ENCODE data around the gene USP32.
"Not testable (repeated sequence)": the region's sequence is repeated elsewhere in the genome, so short reads cannot be mapped to it uniquely, and the experiment has no call there.

Gene USP32

GRCh38 chr17:60327134-60327900, 64.6 kb downstream of the USP32 start:
- DNase-seq = no peak

DNA sequence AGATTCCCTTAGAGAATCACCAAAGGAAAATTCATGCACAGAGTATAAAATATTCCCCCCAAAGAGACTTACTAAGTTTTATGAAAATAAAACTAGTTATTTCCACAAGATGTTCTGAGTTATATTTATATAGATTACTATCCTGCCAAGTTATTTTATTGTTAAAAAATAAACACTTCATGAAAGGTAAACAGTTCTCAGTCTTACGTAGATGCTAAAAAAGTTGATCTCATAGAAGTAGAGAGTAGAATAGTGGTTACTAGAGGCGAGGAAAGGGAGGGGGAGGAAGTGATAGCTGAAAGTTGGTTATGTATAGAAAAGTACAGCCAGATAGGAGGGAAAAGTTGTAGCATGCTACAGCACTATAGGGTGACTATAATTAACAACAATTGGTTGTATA, 65.2 kb downstream of the USP32 start:
- no peak for DNase-seq

DNA sequence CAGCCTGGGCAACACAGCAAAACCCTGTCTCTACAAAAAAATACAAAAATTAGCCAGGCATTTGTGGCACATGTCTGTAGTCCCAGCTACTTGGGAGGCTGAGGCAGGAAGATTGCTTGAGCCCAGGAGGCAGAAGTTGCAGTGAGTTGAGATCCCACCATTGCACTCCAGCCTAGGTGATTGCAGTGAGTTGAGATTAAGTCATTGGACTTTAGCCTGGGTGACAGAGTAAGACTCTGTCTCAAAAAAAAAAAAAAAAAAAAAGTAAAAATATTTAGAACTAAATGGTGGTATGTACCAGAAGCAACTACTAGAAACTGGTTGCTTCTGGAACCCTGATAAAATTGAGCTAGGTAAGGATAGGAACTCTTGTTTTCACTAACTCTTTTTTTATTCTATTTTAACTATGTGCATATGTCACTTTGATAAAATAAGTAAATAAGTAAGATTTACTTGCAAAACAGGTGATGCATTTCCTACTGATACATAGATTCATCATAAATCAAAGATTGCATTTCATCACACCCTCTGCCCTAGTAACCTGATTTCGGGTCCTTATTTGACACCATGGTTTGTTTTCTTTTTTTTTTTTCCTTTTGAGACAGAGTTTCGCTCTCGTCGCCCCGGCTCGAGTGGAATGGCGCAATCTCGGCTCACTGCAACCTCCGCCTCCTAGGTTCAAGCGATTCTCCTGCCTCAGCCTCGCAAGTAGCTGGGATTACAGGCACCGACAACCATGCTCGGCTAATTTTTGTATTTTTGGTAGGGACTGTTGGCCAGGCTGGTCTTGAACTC, 66.0 kb downstream of the USP32 start:
- DNase-seq = no peak

DNA sequence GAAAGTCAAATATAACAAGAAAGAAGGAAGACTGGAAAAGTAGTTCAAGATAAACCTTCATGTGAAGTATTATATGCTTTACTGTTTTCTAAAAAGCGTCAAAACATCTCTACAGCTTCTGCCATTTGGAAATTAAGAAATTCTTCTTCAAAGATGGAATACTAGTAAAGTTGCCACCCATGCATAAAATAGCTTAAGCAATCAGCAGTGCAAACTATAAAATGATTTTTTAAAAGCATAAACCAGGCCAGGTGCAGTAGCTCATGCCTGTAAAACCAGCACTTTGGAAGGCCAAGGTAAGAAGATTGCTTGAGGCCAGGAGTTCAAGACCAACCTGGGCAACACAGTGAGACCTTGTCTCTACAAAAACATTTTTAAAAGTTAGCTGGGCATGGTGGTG, 68.2 kb downstream of the USP32 start:
- no peak for DNase-seq

DNA sequence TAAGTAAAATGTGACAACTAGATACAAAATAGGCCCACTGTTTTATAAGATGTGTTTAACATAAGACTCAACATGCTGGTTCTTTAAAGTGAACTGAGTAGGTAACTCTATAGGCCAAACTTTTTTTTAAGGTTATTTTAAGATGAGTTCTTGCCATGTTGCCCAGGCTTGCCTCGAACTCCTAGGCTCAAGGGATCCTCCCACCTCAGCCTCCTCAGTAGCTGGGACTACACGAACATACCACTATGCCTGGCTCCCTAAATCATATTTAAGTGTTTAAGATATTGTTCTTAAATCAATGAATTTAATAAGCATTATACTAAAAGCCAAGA, 69.9 kb downstream of the USP32 start:
- no peak for DNase-seq

DNA sequence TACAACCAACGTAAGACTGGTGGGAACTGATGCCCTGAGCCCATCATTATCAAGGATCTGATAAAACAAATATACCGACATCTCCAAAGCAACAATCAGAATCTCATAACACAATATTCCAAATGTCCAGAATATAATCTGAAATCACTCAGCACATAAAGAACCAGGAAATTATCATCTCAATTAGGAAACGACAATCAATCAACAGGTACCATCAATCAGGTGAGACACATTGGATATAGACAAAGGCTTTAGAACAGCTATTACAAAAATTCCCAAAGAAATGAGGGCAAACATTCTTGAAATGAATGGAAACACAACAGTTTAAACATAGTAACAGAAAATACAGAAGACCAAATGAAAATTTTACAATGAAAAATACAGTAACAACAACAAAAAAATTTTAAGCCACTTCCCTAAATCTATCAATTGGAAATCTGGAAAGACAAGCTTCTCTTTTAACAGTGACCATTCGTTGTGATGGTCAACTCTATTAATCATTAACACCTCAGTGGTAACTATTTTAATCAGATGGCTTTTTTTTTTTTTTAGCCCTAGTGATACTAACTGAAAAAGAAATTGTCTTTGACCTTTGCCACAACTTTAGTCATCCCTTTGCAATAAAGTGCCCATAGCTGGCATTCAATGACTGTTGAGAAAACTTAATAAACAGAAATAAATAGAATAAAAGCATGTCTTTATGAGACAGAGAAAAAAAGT, 70.4 kb downstream of the USP32 start:
- DNase-seq = no peak

- DNase-seq = no peak
Measured at GRCh38 chr17:60318830-60319229, 73.1 kb downstream of the USP32 start.

GRCh38 chr17:60318326-60318725, 73.6 kb downstream of the USP32 start:
- no peak for DNase-seq

DNA sequence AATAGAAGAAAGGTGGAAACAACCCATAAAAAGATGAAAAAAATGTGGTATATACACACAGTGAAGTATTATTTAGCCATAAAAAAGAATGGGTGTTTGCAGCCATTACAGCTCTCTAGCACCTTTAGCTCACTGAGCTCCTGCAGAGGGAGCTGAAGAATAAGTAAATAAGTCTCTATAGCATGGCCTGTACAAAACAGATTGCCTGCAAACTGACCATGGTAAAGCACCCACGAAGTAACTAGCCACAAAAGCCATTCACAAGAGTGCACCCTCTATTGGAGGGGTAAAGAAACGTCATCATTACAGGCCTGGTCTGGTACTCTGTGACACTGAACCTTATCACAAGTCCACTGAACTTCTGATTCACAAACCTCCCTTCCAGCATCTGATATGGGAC, 76.3 kb downstream of the USP32 start:
- no peak for DNase-seq

DNA sequence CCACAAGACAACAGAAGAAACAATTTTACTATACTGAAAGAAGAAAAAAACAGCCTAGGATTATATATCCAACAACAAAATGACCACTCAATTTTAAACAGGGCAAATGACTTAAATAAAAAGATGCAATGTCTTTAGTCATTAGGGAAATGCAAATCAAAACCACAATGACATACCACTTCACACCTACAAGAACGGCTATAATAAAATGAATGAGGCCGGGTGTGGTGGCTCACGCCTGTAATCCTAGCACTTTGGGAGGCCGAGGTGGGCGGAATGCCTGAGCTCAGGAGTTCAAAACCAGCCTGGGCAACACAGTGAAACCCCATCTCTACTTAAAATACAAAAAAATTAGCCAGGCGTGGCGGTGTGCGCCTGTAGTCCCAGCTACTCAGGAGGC, 77.0 kb downstream of the USP32 start:
- not testable (repeated sequence) for DNase-seq

- no peak for DNase-seq
Measured at GRCh38 chr17:60314423-60314822, 77.5 kb downstream of the USP32 start.

DNA sequence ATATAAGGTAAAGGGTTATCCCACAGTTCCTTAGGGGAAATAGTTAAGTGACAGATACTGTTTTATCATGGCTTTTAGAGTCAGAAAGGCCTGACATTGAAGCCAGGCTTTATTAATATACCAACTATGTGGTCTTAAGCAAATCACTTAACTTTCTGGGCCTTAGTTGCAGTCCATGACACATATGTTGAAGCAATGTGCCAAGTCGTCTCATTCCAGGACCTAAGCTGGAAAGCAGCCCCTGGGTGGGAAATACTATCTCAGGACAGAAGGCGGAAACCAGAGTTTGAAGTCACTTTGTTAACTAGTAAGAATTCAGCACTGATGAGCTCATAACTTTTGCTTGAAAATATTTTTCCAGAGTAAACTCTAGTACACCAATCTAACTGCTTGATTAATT, 80.0 kb downstream of the USP32 start:
- DNase-seq = no peak

GRCh38 chr17:60311186-60311585, 80.7 kb downstream of the USP32 start:
- no peak for DNase-seq

GRCh38 chr17:60305141-60305540, 86.8 kb downstream of the USP32 start:
- no peak for DNase-seq

DNA sequence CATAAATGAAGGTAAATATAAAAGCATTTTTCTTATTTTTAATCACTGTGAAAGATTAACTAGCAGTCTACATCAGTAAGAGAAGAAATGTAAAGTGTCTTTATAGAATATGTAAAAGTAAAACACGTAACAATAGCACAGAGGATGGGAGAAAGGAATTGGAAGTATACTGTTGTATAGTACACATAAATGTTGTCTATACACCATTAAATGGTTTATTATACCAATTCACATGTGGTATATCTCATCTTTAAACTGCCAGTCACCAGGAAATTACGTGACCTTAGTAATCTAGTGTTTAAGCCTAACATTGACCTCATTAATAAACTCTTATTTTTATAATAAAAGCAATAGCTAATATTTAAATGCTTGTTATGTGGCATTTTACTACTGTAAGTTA, 87.4 kb downstream of the USP32 start:
- no peak for DNase-seq

DNA sequence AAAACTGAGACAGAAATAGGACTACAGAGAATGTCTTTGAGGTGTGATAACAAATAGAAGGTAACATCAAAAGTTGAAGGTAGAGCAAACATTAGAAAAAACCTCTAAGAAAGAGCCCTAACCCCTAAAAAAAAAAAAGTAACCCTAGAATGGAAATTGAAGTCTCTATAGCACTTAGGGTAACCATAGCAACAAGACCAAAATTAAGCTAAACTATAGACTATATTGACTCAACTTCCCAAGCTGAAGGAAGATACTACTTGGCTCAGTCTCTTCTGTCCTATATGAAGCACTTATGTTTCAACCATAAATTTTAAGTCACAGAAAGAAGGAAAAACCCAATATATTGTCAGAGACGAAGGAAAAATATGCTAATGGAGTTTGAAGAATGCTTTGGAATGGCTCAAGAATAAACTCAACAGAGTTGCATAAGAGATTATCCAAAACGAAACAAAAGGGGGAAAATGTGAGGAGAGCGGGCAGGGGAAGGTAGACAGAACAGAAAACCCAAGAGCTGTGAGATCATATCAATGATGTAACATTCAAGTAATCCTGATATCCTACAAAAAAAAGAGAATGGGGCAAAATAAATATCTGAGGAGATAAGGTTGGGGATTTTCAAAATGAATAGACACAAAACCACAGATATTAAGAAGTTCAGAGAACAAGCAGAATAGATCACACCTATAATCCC, 88.4 kb downstream of the USP32 start:
- no peak for DNase-seq

DNA sequence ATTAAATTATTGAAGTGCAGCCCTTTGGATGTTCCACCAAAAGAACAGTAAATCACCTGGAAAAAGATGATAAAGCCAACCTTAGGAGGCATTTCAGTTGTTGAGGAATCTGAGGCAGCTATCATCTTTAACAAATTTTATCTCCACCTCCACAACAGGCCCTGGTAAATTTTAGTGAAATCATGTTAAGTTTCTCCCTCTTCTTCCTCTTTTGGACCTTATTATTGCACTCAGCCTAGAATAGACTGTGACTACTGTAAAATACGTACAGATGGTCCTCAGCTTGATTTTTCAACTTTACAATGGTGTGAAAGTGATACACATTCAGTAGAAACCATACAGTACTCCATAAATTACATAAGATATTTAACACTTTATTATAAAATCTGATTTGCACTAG, 90.3 kb downstream of the USP32 start:
- no peak for DNase-seq

GRCh38 chr17:60300949-60301348, 91.0 kb downstream of the USP32 start:
- DNase-seq = no peak

- DNase-seq = no peak
Measured at GRCh38 chr17:60300011-60300410, 91.9 kb downstream of the USP32 start.

DNA sequence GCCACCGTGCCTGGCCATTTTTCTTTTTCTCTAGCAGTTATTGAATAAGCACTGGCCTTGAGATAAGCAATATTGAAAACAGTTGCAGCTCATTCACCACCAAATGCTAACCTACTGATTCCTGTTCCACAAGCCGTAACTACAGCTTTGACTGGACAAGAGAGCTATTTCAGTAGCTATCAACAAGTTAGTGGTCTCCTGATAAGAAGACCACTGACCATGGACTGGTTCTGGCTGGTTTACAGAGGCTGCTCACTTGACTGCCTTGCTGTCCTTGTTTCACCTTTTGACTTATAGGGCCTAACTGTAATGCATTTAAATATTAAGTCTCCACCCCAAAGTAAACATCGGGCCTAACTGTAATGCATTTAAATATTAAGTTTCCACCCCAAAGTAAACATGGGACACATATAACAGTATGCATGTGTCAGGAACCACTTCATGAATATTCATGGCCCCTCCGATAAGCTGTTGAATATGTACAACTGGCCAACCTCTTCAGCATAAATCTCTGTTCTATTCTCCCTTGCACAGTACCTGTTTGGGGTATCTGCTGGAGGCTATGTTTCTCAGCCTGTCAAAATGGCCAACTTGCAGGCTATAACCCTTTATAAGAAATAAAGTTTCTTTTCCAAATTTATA, 94.1 kb downstream of the USP32 start:
- DNase-seq = no peak

- DNase-seq = no peak
Measured at GRCh38 chr17:60296177-60296576, 95.8 kb downstream of the USP32 start.

DNA sequence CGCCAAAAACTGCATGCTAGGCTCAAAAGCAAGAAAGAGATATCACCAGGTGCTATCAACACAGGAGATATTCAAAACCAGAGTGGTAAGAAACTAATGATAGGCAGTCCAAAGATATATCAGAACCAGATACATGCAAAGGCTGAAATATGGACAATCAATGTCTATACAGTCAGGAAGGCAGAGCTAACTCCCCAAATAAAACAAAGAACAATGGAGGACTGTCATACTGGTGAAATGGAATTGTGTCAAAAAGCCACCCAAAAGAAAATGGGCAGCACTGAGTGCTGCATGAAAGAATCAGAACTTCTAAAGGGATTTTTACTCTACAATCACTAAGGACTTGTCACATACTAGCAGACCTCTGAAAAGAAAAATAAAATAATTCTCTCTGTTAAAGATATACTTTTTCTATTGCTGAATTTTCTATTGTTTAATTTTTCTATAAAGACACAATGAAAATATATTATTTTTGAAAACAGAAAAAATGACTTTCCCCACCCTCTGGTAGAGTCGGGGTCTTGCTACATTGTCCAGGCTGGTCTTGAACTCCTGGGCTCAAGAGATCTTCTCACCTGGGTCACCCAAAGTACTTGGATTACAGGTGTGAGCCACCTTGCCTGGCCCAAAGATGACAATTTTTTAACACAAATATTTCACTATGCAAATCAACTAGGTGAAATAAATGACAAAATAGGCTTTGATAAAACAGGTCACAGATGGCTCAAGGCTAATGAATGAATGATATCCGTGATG, 98.2 kb downstream of the USP32 start:
- no peak for DNase-seq
